ENCODE results near the gene ASB10. TPM values are rescaled to one million over a fixed set of nuclear protein-coding genes. Genes with fewer than 3 reads are reported as not detected.

The ASB10 gene
- total RNA-seq, 1 experiment from 2014 or later: not detected

Other genes with a start within 250 kb of the ASB10 start
- gene KCNH2, start 208.9 kb downstream of the ASB10 start, total RNA-seq (2014; rRNA removed; shearing (Covaris generic)): 0.58 and 0.84 TPM in 2 replicates
- gene NOS3, start 196.2 kb downstream of the ASB10 start, total RNA-seq (2014; rRNA removed; shearing (Covaris generic)): 0.29 and 0.60 TPM in 2 replicates
- 0.17 TPM in 1 of 2 replicates, not detected in the other for gene ATG9B, start 162.8 kb downstream of the ASB10 start, total RNA-seq (2014; rRNA removed; shearing (Covaris generic))
- gene ABCB8, start 158.8 kb downstream of the ASB10 start, total RNA-seq (2014; rRNA removed; shearing (Covaris generic)): 25.2 and 26.5 TPM in 2 replicates
- 0.10 TPM in 1 of 2 replicates, not detected in the other for gene ASIC3, start 138.7 kb downstream of the ASB10 start, total RNA-seq (2014; rRNA removed; shearing (Covaris generic))
- gene CDK5, start 129.4 kb downstream of the ASB10 start, total RNA-seq (2014; rRNA removed; shearing (Covaris generic)): 43.8 and 46.0 TPM in 2 replicates
- 61.6 and 82.9 TPM in 2 replicates for gene SLC4A2, start 127.7 kb downstream of the ASB10 start, total RNA-seq (2014; rRNA removed; shearing (Covaris generic))
- 70.0 and 100 TPM in 2 replicates for gene FASTK, start 106.4 kb downstream of the ASB10 start, total RNA-seq (2014; rRNA removed; shearing (Covaris generic))
- gene TMUB1, start 103.8 kb downstream of the ASB10 start, total RNA-seq (2014; rRNA removed; shearing (Covaris generic)): 37.1 and 37.3 TPM in 2 replicates
- gene AGAP3, start 100.8 kb downstream of the ASB10 start, total RNA-seq (2014; rRNA removed; shearing (Covaris generic)): 26.1 and 36.6 TPM in 2 replicates
- not detected in 2 replicates for gene GBX1, start 19.6 kb downstream of the ASB10 start, total RNA-seq (2014; rRNA removed; shearing (Covaris generic))
- gene H2BK1, start 23.2 kb upstream of the ASB10 start, total RNA-seq (2014; rRNA removed; shearing (Covaris generic)): 0.64 TPM in 1 of 2 replicates, not detected in the other
- 88.1 and 92.4 TPM in 2 replicates for gene ABCF2, start 40.0 kb upstream of the ASB10 start, total RNA-seq (2014; rRNA removed; shearing (Covaris generic))
- 26.0 and 32.9 TPM in 2 replicates for gene CHPF2, start 45.2 kb upstream of the ASB10 start, total RNA-seq (2014; rRNA removed; shearing (Covaris generic))
- gene SMARCD3, start 61.4 kb upstream of the ASB10 start, total RNA-seq (2014; rRNA removed; shearing (Covaris generic)): 35.5 and 35.9 TPM in 2 replicates
- 63.0 and 70.1 TPM in 2 replicates for gene NUB1, start 154.6 kb upstream of the ASB10 start, total RNA-seq (2014; rRNA removed; shearing (Covaris generic))
- gene WDR86, start 222.8 kb upstream of the ASB10 start, total RNA-seq (2014; rRNA removed; shearing (Covaris generic)): 0.88 TPM in 1 of 2 replicates, not detected in the other